ENCODE results near the gene FAF1.
"Not testable (repeated sequence)": the region's sequence is repeated elsewhere in the genome, so short reads cannot be mapped to it uniquely, and the experiment has no call there.

The FAF1 gene

DNA sequence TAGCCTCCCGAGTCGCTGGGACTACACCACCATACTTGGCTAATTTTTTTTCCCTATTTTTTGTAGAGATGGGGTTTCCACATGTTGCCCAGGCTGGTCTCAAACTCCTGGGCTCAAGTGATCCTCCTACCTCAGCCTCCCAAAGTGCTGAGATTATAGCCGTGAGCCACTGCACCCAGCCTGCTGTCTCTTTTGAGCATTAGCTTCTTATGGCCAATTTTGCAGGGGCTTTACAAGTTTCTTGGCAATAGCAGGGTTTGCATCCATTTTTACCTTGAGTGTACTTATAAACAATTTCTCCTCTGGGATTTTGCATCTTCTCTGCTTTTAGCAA lies 432.1 kb downstream of the FAF1 start:
- DNase-seq = not testable (repeated sequence)

DNA sequence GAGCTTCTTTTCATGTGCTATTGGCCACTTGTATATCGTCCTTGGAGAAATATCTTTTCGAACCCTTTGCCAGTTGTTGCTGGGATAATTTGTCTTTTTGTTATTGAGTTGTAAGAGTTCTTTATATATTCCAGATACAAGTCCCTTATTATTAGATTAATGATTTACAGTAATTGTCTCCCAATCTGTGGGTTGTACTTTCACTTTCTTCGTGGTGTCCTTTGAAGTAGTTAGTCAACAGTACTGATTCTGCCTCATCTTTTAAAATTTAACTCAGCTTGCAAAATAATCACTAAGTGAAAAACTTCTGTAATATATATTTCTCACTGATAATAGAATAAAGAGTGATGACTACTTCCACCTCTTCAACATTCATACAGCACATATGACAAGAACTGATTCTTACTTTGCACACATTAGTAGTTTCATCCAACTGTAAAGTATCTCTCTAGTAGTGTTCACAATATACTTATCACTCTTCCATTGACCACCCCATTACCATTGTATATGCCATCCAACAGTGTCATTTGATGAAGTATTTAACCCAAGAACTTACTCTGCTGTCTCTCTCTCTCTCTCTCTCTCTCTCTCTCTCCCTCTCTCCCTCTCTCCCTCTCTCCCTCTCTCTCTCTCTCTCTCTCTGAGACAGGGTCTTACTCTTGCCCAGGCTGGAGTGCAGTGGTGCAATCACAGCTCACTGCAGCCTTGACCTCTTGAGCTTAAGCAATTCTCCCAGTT lies 432.6 kb downstream of the FAF1 start:
- no peak for DNase-seq

DNA sequence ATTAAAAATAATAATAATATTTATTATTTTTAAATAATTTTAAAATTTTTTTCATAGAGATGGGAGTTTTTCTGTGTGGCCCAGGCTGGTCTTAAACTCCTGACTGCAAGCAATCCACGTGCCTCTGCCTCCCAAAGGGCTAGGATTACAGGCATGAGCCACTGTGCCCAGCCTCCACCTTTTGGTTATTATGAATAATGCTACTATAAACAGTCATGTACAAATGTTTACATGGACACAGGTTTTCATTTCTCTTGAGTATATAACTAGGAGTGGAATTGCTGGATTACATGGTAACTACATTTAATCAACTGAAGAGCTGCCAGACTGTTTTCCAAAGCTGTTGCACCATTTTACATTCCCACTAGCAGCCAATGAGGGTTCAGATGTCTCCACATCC lies 433.6 kb downstream of the FAF1 start:
- no peak for DNase-seq

DNA sequence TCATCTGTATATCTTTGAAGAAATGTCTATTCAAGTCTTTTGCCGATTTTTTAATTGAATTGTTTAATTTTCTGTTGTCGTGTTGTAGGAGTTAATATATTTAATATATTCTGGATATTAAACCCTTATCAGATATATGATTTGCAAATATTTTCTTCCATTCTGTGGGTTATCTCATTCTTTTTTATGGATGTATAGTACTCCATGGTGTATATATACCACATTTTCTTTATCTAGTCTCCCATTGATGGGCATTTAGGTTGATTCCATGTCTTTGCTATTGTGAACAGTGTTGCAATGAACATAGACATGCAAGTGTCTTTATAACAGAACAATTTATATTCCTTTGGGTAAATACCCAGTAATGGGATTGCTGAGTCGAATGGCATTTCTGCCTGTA lies 436.5 kb downstream of the FAF1 start:
- DNase-seq = no peak

DNA sequence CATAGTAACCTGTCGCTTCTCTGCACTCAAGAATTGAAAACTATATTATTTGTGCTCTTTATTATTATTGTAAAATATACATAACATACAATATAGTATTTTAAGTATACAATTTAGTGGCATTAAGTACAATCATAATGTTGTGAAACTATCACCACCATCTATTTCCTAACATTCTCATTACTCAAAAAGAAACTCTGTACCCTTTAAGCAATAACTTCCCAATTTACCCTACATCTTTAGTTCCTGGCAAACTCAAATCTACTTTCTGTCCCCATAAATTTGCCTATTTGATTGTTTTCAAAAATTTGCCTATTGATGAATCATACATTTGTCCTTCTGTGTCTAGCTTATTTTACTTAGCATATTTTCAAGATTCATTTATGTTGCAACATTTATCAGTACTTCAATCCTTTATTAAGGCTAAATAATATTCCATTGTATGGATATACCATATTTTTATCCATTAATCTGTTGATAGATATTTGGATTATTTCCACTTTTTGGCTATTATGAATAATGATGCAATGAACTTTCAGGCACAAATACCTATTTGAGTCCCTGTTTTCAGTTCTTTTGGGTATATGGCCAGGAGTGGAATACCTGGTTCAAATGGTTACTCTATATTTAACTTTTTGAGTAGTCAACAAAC lies 437.2 kb downstream of the FAF1 start:
- DNase-seq = no peak

DNA sequence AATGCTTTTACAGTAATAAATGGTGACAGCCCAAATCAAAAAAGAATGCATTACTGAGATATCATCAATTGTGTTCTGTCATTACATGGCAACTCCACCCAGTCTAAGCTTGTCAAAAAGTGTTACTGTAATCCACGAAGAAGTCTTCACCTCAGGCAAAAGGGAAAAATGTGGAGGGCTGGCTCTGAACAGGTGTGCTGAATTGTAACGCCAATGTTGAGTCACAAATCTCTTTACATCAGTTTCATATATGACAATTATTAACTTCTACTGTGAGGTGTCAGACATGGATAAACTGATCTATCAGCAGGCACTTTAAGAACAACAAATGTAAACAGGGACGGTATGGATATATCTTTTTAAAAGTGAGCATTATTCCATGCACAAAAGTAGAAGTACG lies 438.4 kb downstream of the FAF1 start:
- DNase-seq = no peak

DNA sequence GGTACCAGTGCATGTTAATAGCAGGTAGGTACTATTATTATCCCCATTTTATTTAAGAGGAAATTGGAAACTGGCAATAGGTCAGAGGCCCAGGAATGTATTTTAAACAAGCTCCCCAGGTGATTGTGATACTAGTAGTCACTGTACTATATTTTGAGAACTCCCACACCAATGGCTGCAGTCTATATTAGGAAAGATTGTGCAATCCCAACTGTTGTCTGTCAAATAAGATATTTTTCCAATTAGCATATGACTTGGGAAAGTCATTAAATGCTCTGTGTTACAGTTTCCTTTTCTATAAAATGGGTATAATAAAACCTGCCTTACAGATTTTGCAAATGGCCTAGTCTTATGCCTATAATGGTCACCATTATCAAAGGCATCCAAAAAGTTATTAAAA lies 442.6 kb downstream of the FAF1 start:
- DNase-seq = no peak

DNA sequence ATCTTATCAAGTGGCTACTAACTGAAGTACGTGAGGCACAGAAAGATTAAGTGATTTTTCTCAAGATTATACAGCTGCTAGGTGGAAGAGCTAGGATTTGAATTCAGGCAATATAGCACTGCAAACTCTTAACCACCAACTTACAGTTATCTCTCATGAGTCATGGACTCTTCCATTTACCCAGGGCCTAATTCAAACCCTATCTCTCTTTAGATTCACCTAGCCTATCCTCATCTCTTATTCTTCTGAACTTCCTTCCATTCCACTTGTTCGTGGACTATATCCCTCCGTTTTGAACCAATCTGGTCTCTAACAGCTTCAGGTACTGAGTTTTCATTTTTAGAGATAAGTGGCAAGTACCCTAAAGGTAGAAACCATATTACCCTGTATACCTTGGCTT lies 444.0 kb downstream of the FAF1 start:
- no peak for DNase-seq

DNA sequence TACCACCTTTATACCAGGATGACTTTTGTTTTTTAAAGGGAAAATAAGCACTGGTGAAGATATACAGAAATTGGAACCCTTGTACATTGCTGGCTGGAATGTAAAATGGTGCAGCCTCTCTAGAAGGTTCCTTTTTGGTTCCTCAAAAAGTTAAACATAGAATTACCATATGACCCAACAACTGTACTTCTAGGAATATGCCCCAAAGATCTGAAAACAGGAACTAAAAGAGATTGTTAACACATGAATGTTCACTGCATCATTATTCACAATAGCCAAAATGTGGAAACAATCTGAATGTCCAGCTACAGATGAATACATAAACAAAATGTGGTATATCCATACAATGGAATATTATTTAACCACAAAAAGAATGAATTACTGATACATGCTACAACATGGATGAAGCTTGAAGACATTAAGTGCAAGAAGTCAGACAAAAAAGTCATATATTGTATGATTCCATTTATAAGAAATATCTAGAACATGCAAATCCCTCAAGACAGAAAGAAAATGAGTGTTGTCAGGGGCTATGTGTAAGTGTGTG lies 452.0 kb downstream of the FAF1 start:
- no peak for DNase-seq

DNA sequence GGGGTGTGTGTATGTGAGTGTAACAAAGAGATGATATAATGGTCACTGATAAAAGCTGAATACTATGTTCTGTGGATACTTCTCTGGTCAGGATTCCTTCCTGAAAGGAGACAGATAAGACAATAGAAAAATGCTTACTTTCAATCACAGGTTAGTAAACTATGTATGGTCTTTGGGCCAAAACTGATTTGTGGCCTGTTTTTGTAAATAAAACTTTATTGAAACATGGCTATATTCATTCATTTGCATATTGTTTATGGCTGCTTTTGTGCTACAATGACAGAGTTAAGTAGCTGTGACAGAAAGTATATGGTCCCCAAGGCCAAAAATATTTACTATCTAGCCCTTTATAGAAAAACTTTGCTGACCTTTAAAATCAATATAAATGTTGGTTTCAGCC lies 454.6 kb downstream of the FAF1 start:
- DNase-seq = no peak

DNA sequence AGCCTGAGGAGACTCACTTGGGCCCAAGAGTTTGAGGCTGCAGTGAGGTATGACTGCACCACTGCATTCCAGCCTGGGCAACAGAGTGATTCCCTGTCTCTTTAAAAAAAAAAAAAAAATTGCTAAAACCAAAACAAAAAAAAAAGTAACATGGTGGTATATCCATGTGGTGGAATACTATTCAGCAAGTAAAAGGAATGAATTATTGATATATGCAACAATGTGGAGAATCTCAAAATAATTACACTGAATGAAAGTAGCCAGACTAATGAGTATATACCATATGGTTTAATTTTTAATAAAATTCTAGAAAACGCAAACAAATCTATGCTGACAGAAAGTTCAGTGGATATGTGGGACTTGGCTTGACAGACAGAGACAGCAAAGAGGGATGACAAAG lies 456.6 kb downstream of the FAF1 start:
- no peak for DNase-seq

DNA sequence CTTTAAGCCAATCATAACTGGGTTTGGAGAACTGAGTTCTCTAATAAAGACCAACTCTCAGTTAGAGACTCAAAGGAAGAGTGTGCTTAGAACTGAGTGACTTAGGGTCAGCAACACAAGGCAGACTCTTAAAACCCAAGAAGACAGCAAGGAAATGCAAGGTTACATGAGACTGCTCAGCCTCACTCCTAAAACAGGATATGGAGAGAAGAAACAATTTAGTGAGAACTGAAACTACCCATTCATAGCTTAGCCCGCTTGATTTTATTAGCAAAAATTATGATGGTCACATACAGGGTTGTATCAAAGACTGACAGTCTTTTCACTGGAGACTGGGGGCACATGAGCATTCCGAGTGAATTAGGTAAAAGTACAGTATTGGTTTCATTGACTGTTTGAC lies 457.9 kb downstream of the FAF1 start:
- no peak for DNase-seq

DNA sequence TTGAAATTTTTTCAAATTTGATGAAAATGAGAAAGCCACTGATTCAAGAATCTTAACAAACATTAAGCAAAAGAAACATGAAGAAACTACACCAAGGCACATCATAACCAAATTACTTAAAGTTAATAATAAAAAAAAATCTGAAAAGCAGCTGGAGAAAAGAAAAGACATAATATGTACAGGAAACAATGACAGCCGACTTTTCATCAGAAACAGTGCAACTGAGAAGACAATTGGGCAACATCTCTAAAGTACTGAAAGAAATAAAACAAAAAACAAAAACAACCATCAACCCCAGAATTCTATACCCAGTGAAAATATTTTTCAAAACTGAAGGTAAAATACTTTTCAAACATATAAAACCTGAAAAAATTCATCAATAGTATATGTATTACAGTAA lies 463.1 kb downstream of the FAF1 start:
- no peak for DNase-seq

DNA sequence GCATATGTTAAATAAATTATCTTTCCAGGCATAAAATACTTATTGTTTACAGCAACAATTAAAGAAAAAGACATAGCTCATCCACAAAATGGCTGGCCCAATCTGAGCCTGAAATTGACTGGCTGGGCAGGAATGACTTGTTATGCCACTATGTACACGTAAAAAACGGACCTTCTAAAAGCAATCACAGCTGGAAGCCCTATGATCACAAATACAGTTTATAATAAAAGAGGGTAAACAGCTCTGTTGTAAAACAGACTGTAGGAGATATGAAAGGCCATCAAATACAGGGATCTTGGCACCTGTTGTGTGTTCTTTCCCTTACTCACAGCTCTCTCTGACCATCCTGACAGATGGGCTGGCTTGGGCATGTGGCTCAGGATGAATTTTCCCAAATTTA lies 466.4 kb downstream of the FAF1 start:
- no peak for DNase-seq

DNA sequence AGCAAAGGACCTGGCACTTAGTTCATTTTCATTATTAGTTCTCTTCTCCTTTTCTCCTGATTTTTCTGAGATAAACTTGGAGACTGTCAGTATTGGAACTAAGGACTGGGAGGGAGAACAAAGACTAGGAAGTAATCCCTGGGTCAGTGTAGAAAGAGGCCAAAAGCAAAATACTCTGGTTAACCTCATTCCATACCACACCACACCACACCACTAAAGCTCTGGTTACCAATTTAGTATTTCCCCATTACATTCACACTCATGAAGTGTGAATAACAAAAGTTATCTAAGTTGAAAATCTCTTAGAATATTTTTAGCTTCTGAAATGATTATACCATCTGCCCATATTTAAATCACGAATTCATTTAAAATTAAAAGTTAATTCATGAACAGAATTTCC lies 467.9 kb downstream of the FAF1 start:
- no peak for DNase-seq

DNA sequence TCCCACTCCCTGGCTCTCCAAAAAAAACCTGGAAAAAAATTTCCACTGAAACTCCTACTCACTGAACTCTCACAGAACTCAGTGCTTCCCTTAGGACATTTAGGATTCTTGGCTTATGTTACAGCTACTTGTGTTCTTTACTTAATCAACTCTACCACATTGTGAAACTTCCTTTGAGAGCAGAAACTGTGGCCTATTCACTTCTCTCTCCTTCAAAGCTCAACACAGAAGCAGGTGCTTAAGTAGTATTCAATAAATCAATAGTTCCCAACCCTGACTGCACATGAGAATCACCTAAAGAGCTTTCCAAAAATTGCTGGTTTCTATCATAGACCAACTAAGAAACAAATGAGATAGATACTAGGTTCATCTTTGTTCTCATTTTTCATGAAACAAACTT lies 468.9 kb downstream of the FAF1 start:
- no peak for DNase-seq

DNA sequence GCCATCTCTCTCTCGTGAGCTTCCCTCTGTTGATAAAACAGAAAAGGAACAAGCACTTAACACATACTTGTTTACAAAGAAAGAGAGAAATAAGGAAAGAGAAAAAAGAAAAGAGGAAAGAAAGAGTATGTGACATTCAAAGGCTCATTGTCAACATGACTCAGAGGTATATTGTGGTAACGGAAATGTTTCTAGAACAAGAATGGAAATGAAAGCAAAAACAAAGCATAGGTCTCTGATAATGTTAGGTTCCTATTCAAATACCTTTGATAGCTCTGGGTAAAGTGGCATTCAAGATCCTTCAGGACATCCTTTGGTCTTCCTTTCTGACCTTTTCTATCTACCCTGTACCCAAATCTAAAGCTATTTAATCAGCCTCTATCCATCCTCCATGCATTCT lies 469.4 kb downstream of the FAF1 start:
- DNase-seq = no peak

DNA sequence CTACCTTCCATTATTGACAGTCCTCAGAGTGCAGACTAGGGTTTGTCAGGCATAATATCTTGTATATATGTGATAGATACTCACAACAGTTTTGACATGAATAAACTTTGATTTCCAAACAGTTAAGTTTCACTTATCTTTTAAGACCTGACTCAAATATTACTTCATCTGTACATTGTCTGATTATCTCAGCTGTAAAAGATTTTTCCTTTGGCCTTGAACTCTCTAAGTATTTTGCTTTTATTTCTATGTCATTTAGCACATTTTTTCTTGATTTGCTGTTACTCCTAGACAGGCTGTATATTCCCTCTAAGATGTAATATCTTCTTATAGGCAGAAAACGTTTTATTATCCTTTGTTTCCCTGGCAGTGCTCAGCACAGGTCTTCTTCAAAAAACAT lies 471.2 kb downstream of the FAF1 start:
- DNase-seq = no peak

DNA sequence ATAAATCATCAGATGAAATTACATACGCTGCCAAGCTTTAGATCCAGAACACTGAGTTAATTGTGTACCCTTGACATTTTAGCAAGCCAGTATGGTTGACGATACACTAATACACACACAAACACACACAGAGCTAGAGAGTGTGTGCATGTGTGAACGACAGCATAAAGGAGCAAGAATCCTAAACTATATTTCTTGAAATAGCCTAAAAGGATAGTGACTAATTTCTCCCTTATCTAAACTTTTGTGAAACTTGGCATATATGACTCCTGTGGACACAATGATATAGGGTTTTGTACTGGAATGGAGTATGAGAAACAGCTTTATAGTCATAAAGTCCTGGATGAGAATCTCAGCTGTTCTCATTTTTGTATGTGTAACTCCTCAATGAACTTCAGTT lies 471.7 kb downstream of the FAF1 start:
- DNase-seq = no peak

DNA sequence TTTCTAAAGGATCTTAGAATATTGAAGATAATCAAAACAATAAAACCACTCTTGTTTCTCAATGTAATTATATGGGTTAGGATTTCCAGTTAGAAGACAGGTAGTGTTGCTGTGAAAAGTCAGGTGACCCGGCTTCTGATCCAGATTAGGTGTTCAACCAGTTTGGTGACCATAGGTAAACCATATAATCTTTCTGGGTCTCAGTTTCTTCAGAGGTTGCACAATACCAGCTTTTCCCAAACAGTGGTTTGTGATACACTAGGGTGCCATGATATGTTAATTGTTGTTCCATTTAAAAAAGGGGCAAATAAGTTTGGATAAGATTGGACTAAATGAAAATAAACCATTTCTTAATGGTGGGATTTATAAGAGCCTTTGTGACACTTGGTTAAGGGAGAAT lies 472.3 kb downstream of the FAF1 start:
- no peak for DNase-seq

DNA sequence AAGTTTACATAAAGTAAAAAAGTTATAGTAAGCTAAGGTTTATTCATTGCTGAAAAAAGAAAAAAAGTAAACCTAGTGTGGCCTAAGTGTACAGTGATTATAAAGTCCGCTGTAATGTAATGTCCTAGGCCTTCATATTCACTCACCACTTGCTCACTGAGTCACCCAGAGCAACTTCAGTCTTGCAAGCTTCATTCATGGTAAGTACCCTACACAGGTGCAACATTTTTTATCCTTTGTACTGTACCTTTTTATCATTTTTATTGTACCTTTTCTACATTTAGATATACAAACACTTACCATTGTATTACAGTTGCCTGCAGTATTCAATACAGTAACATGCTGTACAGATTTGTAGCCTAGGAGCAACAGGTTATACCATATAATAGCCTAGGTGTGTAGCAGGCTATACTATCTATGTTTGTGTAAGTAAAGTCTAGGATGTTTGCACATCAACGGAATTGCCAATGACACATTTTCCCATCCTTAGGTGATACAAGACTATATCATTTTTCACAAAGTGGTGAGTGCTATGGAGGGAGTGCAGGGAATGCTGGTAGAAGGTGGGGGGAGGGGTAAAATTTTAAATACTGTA lies 478.8 kb downstream of the FAF1 start:
- no peak for DNase-seq

DNA sequence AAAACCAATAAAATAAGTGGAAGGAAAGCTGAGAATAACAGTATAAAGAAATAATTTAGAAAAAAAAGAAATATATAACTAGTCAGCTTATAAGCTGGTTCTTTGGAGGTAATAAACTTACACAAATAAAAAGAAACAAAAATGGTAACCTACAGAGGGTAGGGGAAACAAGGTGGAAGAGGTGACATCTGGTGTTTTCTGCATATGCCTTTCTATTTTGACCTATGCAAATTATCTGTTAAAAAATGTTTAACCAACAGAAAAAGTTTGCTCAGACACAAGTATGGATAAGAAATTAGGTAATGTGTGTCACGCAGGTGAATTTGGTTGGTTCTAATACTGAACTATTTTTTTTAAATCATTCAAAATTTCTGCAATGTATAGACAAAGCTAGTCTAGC lies 483.3 kb downstream of the FAF1 start:
- DNase-seq = no peak

DNA sequence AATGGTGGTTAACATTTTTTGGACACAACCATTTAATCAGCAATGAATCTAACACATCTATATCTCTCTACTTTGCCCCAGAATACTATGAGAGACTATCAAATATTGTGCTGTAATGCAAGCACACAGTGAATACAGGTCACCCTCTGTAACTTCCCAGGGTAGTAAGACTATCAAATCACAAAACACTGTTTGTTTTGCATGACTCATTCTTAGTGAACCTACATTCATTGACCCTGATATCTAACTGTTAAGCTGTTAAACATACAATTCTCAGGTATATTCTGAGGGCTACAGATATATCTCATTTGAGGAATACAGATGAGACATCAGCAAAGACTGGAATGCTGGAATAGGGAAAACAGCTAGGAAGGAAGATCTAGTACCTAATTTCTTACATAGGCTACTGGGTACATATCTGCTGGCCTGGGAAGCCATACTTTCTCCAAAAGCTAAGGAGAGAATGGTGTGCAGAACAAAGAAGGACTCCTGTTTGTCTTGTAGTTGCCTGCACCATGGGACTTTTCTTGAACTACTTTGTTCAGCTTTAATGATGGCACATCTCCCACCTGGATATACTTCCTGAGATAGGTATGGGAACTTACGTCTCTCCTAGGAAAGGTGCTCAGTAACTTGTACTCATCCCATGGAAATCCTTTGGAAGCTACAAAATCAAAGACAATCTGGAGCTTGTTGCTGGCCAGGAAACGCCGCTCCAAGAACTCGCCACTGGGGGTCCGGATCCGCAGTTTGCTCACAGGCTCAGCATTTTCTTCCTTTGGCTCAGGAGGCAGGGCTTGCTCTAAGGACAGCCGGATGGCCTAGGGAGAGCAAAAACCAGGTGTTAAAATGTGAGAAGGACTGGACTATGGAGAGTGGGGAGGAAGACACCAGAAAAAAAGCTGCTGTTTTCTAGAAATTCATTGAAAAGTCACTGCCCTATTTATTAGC lies 484.9 kb downstream of the FAF1 start:
- DNase-seq = no peak
